HG02798 (cell line): ENCODE results near the gene OLIG1.

Experiments
- ATAC-seq: cut with Tn5 transposase; IDR thresholded peaks from one replicate; pipeline ENCODE4 v1.9.1; 2021; ENCODE audit warnings: mild to moderate bottlenecking; ENCODE audit not compliant: unreplicated experiment, poor library complexity

The OLIG1 gene

DNA sequence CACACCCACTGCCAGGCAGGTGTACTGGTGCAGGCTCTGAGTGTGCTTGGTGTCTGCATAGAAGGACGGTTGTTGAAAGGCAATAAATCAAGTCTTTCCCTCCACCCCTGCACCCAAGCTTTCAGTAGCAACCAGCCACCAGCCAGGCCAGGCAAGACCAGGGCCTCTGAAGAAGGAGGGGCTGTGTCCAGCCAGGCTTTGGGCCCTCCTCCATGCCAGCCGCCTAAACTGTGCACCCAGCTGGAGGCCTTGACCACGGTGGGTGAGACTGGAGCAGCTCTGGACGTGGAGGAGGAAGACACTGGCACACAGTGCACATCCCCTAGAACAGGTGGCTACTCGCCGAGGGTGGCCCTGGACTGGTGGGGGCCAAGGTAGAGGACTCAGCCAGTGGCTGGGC, 39.3 kb upstream of the OLIG1 start:
- ATAC-seq: no peak

DNA sequence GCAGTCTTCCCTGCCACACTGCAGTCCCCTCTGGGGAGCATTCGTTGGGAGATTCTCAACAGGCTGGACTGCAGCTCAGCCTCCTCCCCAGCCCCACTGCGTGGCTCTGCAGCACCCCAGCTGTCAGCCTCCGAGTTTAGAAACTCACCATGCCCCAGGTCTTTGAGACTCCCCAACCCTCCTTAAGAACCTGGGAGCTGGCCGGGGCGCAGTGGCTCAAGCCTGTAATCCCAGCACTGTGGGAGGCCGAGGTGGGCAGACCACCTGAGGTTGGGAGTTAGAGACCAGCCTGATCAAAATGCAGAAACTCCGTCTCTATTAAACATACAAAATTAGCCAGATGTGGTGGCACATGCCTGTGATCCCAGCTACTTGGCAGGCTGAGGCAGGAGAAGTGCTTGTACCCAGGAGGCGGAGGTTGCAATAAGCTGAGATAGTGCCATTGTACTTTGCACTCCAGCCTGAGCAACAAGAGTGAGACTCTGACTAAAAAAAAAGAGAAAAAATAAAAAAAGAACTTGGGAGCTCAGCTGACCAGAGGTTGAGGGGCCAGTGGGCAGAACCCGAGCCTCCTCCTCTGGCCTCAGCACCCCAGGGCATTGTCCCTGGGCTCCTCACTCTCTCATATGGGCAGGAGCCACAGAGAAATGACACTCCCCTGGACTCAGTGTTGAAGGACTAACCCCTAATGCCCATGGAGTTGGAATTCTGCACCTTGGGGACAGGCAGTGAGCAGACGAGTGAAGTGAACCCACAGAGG, 38.6 kb upstream of the OLIG1 start:
- ATAC-seq: no peak

- ATAC-seq: no peak
These were observed 37.4 kb upstream of the OLIG1 start for GRCh38 chr21:33032434-33033047.

GRCh38 chr21:33033094-33033951, 36.6 kb upstream of the OLIG1 start:
- ATAC-seq: no peak

GRCh38 chr21:33033961-33034413, 36.0 kb upstream of the OLIG1 start:
- no peak for ATAC-seq

DNA sequence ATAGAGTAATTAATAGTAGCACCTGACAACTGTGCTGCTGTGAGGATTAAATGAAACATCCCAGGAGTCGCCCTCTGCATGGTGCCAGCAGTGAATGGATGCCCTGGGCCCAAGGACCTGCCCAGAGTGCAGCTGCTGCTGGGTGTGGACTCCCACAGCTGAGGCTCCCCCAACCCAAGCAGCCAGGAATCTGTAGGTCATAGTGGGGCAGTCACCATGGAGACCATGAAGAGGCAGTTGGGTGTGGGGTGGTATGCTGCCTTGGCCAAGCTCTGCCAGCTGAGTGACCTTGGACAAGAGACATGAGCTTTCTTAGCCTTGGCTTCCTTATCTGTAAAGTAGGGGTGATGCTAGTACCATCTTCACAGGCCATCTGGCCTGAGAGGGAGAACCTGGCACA, 34.8 kb upstream of the OLIG1 start:
- ATAC-seq: no peak

DNA sequence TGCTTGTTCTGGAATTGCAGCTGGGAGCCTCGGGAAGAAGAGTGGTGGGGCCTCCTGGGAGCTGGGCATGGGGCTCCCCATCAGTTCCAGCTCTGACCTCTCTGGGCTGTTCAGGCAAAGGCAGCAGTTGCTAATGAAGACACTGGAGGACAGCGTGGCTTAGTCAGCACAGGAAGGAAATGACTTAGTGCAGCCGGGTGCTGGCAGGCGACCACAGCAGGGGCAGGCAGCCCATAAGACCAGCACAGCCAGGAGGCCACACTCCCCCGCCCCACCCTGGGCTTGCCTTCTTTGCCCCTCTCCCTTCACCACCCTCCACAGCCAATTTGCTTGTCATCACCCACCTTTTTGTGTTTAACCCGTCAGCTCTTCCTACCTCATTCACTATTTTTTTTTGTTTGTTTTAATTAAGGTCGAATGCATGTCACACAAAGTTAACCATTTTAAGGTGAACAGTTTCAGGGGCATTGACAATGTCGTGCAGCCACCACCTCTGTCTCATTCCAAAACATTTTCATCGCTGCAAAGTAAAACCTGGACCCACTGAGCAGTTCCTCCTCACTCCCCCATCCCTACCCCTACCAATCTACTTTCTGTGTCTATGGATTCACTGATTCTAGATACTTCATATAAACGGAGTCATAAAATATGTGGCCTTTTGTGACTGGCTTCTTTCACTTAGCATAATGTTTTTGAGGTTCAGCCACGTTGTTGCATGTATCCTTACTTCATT, 33.3 kb upstream of the OLIG1 start:
- ATAC-seq: no peak

GRCh38 chr21:33037501-33037900, 32.4 kb upstream of the OLIG1 start:
- no peak for ATAC-seq

GRCh38 chr21:33039536-33039935, 30.4 kb upstream of the OLIG1 start:
- no peak for ATAC-seq

GRCh38 chr21:33040215-33040614, 29.7 kb upstream of the OLIG1 start:
- no peak for ATAC-seq

GRCh38 chr21:33041981-33042380, 28.0 kb upstream of the OLIG1 start:
- ATAC-seq: no peak

DNA sequence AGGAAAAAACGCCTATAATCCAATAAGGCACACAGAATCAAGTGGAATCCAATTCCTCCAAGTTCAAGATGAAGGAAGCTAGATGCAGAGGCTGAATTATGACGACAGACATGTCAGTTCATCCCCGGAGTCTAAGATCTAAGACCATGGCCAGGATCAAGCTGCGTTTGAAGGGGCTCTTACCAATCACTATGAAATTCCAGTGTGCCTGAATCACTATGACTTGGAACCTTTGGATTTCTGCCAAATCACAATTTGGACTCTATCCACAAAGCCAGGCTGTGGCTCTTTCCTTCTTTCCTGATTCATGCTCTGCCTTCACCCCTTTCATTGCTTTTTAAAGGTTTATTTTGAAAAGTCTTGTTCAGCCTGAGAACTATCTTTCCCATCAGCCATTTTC, 27.1 kb upstream of the OLIG1 start:
- no peak for ATAC-seq

- ATAC-seq: no peak
These were observed 23.5 kb upstream of the OLIG1 start for GRCh38 chr21:33046455-33046854.

- no peak for ATAC-seq
These were observed 22.7 kb upstream of the OLIG1 start for GRCh38 chr21:33047231-33047630.

DNA sequence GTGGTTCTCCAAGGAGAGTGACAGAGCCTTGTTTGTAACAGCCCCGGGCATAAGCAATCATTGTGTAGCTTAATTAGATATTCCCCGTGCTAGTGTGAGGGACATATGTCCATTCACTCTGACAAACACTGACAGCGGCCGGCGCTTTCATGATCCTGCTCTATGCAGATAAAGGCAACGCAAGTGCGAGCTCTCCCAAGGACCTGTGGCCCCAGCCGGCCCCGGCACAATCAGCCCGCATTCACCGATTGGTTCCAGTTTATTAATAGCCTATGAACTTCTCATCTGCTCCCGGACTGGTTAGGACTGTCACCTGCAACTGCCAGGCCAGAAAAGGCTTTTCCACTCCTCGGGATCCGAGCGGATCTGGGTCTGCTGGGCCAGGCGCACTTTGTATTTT, 18.0 kb upstream of the OLIG1 start:
- ATAC-seq: no peak

DNA sequence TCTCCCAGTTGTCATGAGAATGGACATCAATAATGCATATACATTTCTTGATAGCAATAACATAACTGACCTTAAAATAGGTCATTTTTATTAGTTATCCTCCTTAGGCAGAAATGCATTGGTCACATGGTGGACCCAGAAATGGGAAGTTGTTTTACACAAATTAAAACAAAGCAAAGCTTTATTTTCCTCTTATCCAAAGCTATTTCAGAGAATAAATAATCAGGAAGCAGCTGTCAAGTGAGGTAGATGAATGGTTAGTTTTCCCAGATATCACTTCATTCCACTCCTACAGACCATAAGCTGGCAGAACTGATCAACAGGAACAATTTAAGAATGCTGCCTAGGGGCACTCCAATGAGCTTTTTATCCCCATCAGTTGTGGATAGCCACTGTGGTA, 16.0 kb upstream of the OLIG1 start:
- ATAC-seq: no peak

DNA sequence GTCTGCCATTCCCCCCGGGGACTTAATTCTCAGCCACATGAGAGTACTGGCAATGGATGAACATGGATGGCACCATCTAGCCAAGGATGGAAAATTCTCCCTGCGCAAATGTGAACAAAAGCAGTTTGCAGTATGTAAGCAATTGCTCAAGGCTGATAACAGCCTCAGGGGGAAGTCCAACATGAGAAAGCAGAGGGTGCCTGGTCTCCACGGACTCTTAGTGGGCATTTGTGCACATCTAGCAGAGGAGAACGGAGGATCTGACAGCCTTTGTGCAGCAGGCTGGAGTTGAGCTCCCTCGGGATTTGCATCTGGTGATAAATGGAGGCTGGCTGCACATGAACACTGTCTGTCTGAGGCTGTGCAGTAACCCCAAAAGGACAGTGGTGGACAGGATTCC, 13.9 kb upstream of the OLIG1 start:
- ATAC-seq: no peak

GRCh38 chr21:33057385-33057940, 12.5 kb upstream of the OLIG1 start:
- ATAC-seq: no peak

GRCh38 chr21:33058527-33058926, 11.4 kb upstream of the OLIG1 start:
- no peak for ATAC-seq

GRCh38 chr21:33058957-33059356, 11.0 kb upstream of the OLIG1 start:
- no peak for ATAC-seq
